ENCODE data around the gene KATNB1. TPM values are rescaled to one million over a fixed set of nuclear protein-coding genes. Genes with fewer than 3 reads are reported as not detected.
A peak's percentile ranks its signal among the peaks of the same experiment; 100 is the strongest.

Gene KATNB1
- total RNA-seq, 1 donor from 2014 or later: 33.5 TPM

DNA sequence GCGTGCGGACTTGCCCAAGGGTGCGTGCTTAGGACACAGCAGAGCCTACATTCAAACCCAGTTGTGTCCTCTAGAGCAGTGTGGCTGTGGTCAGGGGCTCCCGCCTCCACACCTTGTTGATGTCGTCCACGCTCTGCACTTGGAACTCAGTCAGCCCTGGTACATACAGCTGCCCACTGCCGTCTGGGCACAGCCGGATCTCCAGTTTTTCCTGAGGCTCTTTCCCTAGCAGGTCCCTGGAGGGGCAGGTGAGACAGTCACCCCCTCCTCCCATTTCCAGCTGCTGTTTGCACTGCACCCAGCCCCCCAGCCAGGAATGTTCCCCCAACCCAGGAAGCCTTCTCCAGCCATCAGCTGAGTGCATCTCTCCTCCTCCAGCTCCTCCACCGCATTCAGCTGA lies 25.7 kb downstream of the KATNB1 start:
- H3K27ac Mint-ChIP-seq: peak overlapping the region; percentile 60
- H3K36me3 Mint-ChIP-seq: peaks cover 3% of the 10 kb centered on the region
- H3K4me1 Mint-ChIP-seq: peaks cover 7% of the 10 kb centered on the region
- H3K36me3 ChIP-seq: no peaks in the 10 kb centered on the region
- H3K9me3 Mint-ChIP-seq: no peaks in the 10 kb centered on the region
- TF ChIP-seq EZH2 (IDR thresholded peaks at IDR 0.05): no peak
- no peak for TF ChIP-seq EZH2phosphoT487 (IDR thresholded peaks at IDR 0.05)
- TF ChIP-seq CTCF (IDR thresholded peaks at IDR 0.05): no peak
- H3F3A ChIP-seq (ENCODE audit: low read depth): no peaks in the 10 kb centered on the region
- H3K79me2 ChIP-seq (ENCODE audit: low read depth): no peaks in the 10 kb centered on the region
- no peak overlapping the region for H3K4me3 ChIP-seq
- no peak overlapping the region for H2AFZ ChIP-seq (replicated peaks)
- H3K27me3 ChIP-seq: no peaks in the 10 kb centered on the region
- peaks cover 6% of the 10 kb centered on the region for H3K27me3 Mint-ChIP-seq (ENCODE audit: insufficient read depth, low read depth)
- no peak for DNase-seq (ENCODE audit: low spot score)
- no peak overlapping the region for H3K9ac ChIP-seq
- peaks cover 2% of the 10 kb centered on the region for H3K4me1 ChIP-seq
- H4K20me1 ChIP-seq (ENCODE audit: low read depth): no peaks in the 10 kb centered on the region
- no peak overlapping the region for H3K4me2 ChIP-seq
- H3K27ac ChIP-seq: no peak overlapping the region
- H3K4me3 Mint-ChIP-seq: no peak overlapping the region
- H3K9me3 ChIP-seq (ENCODE audit: low read depth): no peaks in the 10 kb centered on the region

- H3K4me1 Mint-ChIP-seq: peaks cover 7% of the 10 kb centered on the region
- no peak for DNase-seq (ENCODE audit: low spot score)
- H3K4me3 Mint-ChIP-seq: no peak overlapping the region
- H3K9me3 Mint-ChIP-seq: no peaks in the 10 kb centered on the region
- H3K36me3 Mint-ChIP-seq: peaks cover 3% of the 10 kb centered on the region
- H3K9me3 ChIP-seq (ENCODE audit: low read depth): no peaks in the 10 kb centered on the region
- no peak overlapping the region for H3K4me3 ChIP-seq
- H3F3A ChIP-seq (ENCODE audit: low read depth): no peaks in the 10 kb centered on the region
- H3K27me3 ChIP-seq: no peaks in the 10 kb centered on the region
- peaks cover 2% of the 10 kb centered on the region for H3K4me1 ChIP-seq
- no peaks in the 10 kb centered on the region for H4K20me1 ChIP-seq (ENCODE audit: low read depth)
- H3K27me3 Mint-ChIP-seq (ENCODE audit: insufficient read depth, low read depth): peaks cover 7% of the 10 kb centered on the region
- H3K27ac Mint-ChIP-seq: peak overlapping the region; percentile 60
- TF ChIP-seq EZH2 (IDR thresholded peaks at IDR 0.05) (no peak), EZH2phosphoT487 (IDR thresholded peaks at IDR 0.05) (no peak), CTCF (IDR thresholded peaks at IDR 0.05) (no peak)
- no peaks in the 10 kb centered on the region for H3K36me3 ChIP-seq
- H3K27ac ChIP-seq: no peak overlapping the region
- H3K79me2 ChIP-seq (ENCODE audit: low read depth): no peaks in the 10 kb centered on the region
- H3K9ac ChIP-seq: no peak overlapping the region
- no peak overlapping the region for H2AFZ ChIP-seq (replicated peaks)
- H3K4me2 ChIP-seq: no peak overlapping the region
These were observed 26.4 kb downstream of the KATNB1 start for GRCh38 chr16:57761957-57762356.

DNA sequence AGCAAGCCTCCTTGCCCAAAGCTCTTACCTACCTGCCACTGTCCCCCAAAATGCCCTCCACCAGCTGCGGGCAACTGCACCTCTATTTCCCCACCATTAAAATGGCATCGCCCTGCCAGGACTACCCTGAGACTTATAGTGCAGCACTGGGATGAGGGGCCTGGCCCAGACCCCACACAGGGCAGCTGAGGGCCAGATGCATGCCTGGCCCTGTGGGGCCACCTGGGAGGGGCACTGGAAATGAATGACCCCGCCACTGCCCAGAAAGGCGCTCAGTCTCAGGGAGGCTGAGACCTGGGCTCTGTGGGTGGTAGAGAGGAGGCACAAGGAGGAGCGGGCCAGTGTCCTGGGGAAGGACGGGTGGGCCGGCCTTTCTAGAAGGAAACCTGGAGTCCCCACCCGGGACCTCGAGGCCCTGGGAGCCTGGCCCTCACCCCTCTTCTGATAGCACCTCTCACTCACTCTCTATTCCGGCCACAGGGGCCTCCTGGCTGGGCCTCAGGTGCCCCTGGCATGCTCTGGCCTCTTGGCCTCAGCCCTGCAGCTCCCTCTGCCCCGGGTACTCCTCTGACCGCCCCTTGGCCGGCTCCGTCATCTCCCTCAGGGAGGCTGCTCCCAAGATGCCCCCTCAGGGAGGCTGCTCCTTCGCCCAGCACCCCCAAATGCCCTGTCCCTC lies 26.9 kb downstream of the KATNB1 start:
- H3K36me3 ChIP-seq: no peaks in the 10 kb centered on the region
- Mint-ChIP-seq H3K9me3 (no peaks in the 10 kb centered on the region), H3K4me3 (no peak overlapping the region), H3K27ac (peak overlapping the region; percentile 96), H3K36me3 (peaks cover 3% of the 10 kb centered on the region), H3K4me1 (peaks cover 7% of the 10 kb centered on the region), H3K27me3 (ENCODE audit: insufficient read depth, low read depth) (peaks cover 9% of the 10 kb centered on the region)
- no peaks in the 10 kb centered on the region for H3K27me3 ChIP-seq
- H3K27ac ChIP-seq: no peak overlapping the region
- H3K9ac ChIP-seq: no peak overlapping the region
- no peak overlapping the region for H2AFZ ChIP-seq (replicated peaks)
- no peaks in the 10 kb centered on the region for H3F3A ChIP-seq (ENCODE audit: low read depth)
- TF ChIP-seq CTCF (IDR thresholded peaks at IDR 0.05) (no peak), EZH2 (IDR thresholded peaks at IDR 0.05) (no peak), EZH2phosphoT487 (IDR thresholded peaks at IDR 0.05) (no peak)
- no peak overlapping the region for H3K4me2 ChIP-seq
- no peak for DNase-seq (ENCODE audit: low spot score)
- H4K20me1 ChIP-seq (ENCODE audit: low read depth): no peaks in the 10 kb centered on the region
- H3K4me1 ChIP-seq: peaks cover 2% of the 10 kb centered on the region
- H3K79me2 ChIP-seq (ENCODE audit: low read depth): no peaks in the 10 kb centered on the region
- no peak overlapping the region for H3K4me3 ChIP-seq
- no peaks in the 10 kb centered on the region for H3K9me3 ChIP-seq (ENCODE audit: low read depth)

Measured in neural progenitor cell (in vitro differentiated cells).